ENCODE data around the gene SFXN1. TPM values are rescaled to one million over a fixed set of nuclear protein-coding genes. Genes with fewer than 3 reads are reported as not detected.

The SFXN1 gene
- total and polyA plus RNA-seq, 9 of the 15 experiments (the other 6 are each of a cell fraction or from before 2014, with no cell fraction given) = 31.8 to 261 (median 113) TPM

DNA sequence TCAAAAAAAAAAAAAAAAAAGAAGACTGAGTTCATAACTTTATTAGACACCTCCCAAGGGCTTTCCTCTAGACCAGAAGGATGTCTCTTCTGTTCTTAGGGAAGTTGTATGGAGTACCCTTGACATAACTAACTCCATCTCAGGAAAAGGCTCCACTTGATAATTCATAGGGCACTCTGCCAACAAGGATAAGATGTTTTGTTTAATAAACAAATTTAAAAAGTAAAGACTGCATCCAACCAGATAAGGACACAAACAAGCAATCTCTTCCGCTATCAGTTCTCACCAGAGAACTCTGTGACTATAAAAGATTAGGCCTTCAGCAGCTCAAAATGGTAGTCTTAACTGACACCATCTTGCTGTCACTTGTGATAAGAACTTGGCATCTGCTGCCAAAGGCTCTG lies 65.8 kb downstream of the SFXN1 start (continued):
- TF ChIP-seq, protein P1, sequence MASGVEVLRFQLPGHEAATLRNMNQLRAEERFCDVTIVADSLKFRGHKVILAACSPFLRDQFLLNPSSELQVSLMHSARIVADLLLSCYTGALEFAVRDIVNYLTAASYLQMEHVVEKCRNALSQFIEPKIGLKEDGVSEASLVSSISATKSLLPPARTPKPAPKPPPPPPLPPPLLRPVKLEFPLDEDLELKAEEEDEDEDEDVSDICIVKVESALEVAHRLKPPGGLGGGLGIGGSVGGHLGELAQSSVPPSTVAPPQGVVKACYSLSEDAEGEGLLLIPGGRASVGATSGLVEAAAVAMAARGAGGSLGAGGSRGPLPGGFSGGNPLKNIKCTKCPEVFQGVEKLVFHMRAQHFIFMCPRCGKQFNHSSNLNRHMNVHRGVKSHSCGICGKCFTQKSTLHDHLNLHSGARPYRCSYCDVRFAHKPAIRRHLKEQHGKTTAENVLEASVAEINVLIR (CRISPR knock-in tag; IDR thresholded peaks at IDR 0.05) = peak; percentile 20; the same call in 1 of the 2 replicates
- TF ChIP-seq GATAD2A (IDR thresholded peaks at IDR 0.05) = no peak
- peak; percentile 76 for TF ChIP-seq NFIC (IDR thresholded peaks at IDR 0.05)
- no peak for TF ChIP-seq ZNF140 (CRISPR knock-in tag; IDR thresholded peaks at IDR 0.05)
- TF ChIP-seq, protein P2, sequence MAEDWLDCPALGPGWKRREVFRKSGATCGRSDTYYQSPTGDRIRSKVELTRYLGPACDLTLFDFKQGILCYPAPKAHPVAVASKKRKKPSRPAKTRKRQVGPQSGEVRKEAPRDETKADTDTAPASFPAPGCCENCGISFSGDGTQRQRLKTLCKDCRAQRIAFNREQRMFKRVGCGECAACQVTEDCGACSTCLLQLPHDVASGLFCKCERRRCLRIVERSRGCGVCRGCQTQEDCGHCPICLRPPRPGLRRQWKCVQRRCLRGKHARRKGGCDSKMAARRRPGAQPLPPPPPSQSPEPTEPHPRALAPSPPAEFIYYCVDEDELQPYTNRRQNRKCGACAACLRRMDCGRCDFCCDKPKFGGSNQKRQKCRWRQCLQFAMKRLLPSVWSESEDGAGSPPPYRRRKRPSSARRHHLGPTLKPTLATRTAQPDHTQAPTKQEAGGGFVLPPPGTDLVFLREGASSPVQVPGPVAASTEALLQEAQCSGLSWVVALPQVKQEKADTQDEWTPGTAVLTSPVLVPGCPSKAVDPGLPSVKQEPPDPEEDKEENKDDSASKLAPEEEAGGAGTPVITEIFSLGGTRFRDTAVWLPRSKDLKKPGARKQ (CRISPR knock-in tag; IDR thresholded peaks at IDR 0.05) = no peak
- peak; percentile 96 for TF ChIP-seq TAL1 (IDR thresholded peaks at IDR 0.05)
- peak in 1 of 2 experiments; percentile 66; a peak in 2 of 4 replicates for TF ChIP-seq FOXA3 (CRISPR knock-in tag; conservative IDR thresholded peaks at IDR 0.05 in 1 of 2, IDR thresholded peaks at IDR 0.05 in 1 of 2)
- TF ChIP-seq HDAC3 (IDR thresholded peaks at IDR 0.05; ENCODE audit: borderline replicate concordance, partially characterized antibody) = peak; percentile 43
- TF ChIP-seq SMAD4 (CRISPR knock-in tag; conservative IDR thresholded peaks at IDR 0.05) = peak; percentile 42; the same call in 1 of the 2 replicates
- TF ChIP-seq HDAC2 (IDR thresholded peaks at IDR 0.05) = peak; percentile 45; the same call in 1 of the 2 replicates
- peak; percentile 64 for TF ChIP-seq ZNF239 (CRISPR knock-in tag; IDR thresholded peaks at IDR 0.05)
- peak; percentile 46; the same call in 1 of the 2 replicates for TF ChIP-seq DPF2 (IDR thresholded peaks at IDR 0.05)
- TF ChIP-seq ZNF311 (CRISPR knock-in tag; IDR thresholded peaks at IDR 0.05) = peak; percentile 70
- TF ChIP-seq KLF6 (CRISPR knock-in tag; IDR thresholded peaks at IDR 0.05; ENCODE audit: borderline replicate concordance) = peak; percentile 72; the same call in 1 of the 2 replicates
- peak; percentile 24; the same call in 1 of the 2 replicates for TF ChIP-seq STAT5A (IDR thresholded peaks at IDR 0.05; ENCODE audit: borderline replicate concordance, low read length)
- no peak for TF ChIP-seq ARID2 (IDR thresholded peaks at IDR 0.05)
- TF ChIP-seq BCL6 (CRISPR knock-in tag; IDR thresholded peaks at IDR 0.05) = peak; percentile 69; the same call in 1 of the 2 replicates
- TF ChIP-seq CC2D1A (IDR thresholded peaks at IDR 0.05) = peak; percentile 76; the same call in 1 of the 2 replicates
- peak; percentile 92 for TF ChIP-seq FOXJ2 (tag; IDR thresholded peaks at IDR 0.05)
- no peak for TF ChIP-seq ZBTB8A (IDR thresholded peaks at IDR 0.05; ENCODE audit: partially characterized antibody)
- peak; percentile 76 for TF ChIP-seq SMARCA4 (IDR thresholded peaks at IDR 0.05)
- TF ChIP-seq NCOA1 (IDR thresholded peaks at IDR 0.05; ENCODE audit: low read depth) = no peak
- TF ChIP-seq TEAD1 (CRISPR knock-in tag; IDR thresholded peaks at IDR 0.05) = peak in 1 of 2 experiments; percentile 68; a peak in 2 of 4 replicates
- peak; percentile 70; the same call in 1 of the 2 replicates for TF ChIP-seq SMARCC2 (IDR thresholded peaks at IDR 0.05; ENCODE audit: low read depth)

Measured in K562 (cell line).